GM19238 (cell line): ENCODE measurements around the gene LZTFL1.

Experiments used
- DNase-seq: peaks from one replicate; pipeline ENCODE4 v3.0.0; 2011; ENCODE audit warnings: low spot score; ENCODE audit not compliant: insufficient read length

Gene LZTFL1

GRCh38 chr3:45786801-45787495, 55.0 kb downstream of the LZTFL1 start:
- DNase-seq, result no peak

- no peak for DNase-seq
Measured at GRCh38 chr3:45785605-45786150, 56.2 kb downstream of the LZTFL1 start.

GRCh38 chr3:45783667-45784066, 58.3 kb downstream of the LZTFL1 start:
- DNase-seq, result no peak

GRCh38 chr3:45782381-45782780, 59.5 kb downstream of the LZTFL1 start:
- DNase-seq, result no peak

GRCh38 chr3:45781841-45782240, 60.1 kb downstream of the LZTFL1 start:
- DNase-seq, result no peak

- DNase-seq, result no peak
Measured at GRCh38 chr3:45781271-45781670, 60.6 kb downstream of the LZTFL1 start.

- DNase-seq, result no peak
Measured at GRCh38 chr3:45779746-45780735, 61.9 kb downstream of the LZTFL1 start.

- no peak for DNase-seq
Measured at GRCh38 chr3:45778761-45779201, 63.1 kb downstream of the LZTFL1 start.

GRCh38 chr3:45777746-45778386, 64.1 kb downstream of the LZTFL1 start:
- no peak for DNase-seq

- DNase-seq, result no peak
Measured at GRCh38 chr3:45777111-45777745, 64.7 kb downstream of the LZTFL1 start.

GRCh38 chr3:45776611-45777010, 65.3 kb downstream of the LZTFL1 start:
- DNase-seq, result no peak

GRCh38 chr3:45776301-45776595, 65.7 kb downstream of the LZTFL1 start:
- DNase-seq, result no peak

- no peak for DNase-seq
Measured at GRCh38 chr3:45775571-45776300, 66.2 kb downstream of the LZTFL1 start.

- DNase-seq, result no peak
Measured at GRCh38 chr3:45774581-45775521, 67.1 kb downstream of the LZTFL1 start.

- no peak for DNase-seq
Measured at GRCh38 chr3:45773714-45774449, 68.0 kb downstream of the LZTFL1 start.
